HepG2 (cell line): Measurements from ENCODE around the gene FLACC1. TPM values are rescaled to one million over a fixed set of nuclear protein-coding genes. Genes with fewer than 3 reads are reported as not detected.

ENCODE experiments used
- ARID4A ChIP-seq: sonication (generic); formaldehyde crosslinking; IDR thresholded peaks from 2 replicates; pipeline ENCODE4 v1.5.0; 2020; ENCODE audit warnings: mild to moderate bottlenecking, missing genetic modification reagents, borderline replicate concordance
- ARNT2 ChIP-seq: sonication (generic); formaldehyde crosslinking; IDR thresholded peaks from 2 replicates; pipeline ENCODE4 v1.8.0; 2022; ENCODE audit warnings: mild to moderate bottlenecking, low read depth, missing genetic modification reagents, moderate library complexity
- CCAR2 ChIP-seq: fragments of 200-400 bp; formaldehyde crosslinking; optimal IDR thresholded peaks from 2 replicates; pipeline ENCODE3; 2018; ENCODE audit warnings: low read depth, mild to moderate bottlenecking, low read length, moderate library complexity
- CEBPB ChIP-seq: IDR thresholded peaks from 2 replicates; pipeline ENCODE4 v1.6.1; 2011; ENCODE audit warnings: low read depth, low read length, improper control_type of control experiment, borderline replicate concordance
- ELF3 ChIP-seq: IDR thresholded peaks from 2 replicates; pipeline ENCODE4 v1.6.1; 2016; ENCODE audit warnings: missing genetic modification reagents, missing compliant biosample characterization
- FOSL1 ChIP-seq: sonication (generic); formaldehyde crosslinking; IDR thresholded peaks from 2 replicates; pipeline ENCODE4 v1.9.0; 2021; ENCODE audit warnings: missing genetic modification reagents, borderline replicate concordance
- FOXK1 ChIP-seq: sonication (generic); formaldehyde crosslinking; IDR thresholded peaks from 2 replicates; pipeline ENCODE4 v1.4.0; 2020; ENCODE audit warnings: low read depth, missing genetic modification reagents, borderline replicate concordance
- GABPA ChIP-seq, 2 experiments: IDR thresholded peaks; 2 replicates each; pipeline ENCODE4 v1.6.1; 2011 to 2016; ENCODE audit warnings: low read depth in 2 of 2, low read length in 1 of 2, missing biosample characterization in 1 of 2, missing genetic modification characterization in 1 of 2
- HDAC2 ChIP-seq: sonication (generic); formaldehyde crosslinking; IDR thresholded peaks from 2 replicates; pipeline ENCODE4 v1.4.0; 2020; ENCODE audit warnings: missing genetic modification reagents
- HMG20B ChIP-seq: conservative IDR thresholded peaks from 2 replicates; pipeline ENCODE4 v1.6.1; 2016; ENCODE audit warnings: missing genetic modification reagents, missing compliant biosample characterization
- HNF4A ChIP-seq: sonication (generic); formaldehyde crosslinking; IDR thresholded peaks from 2 replicates; pipeline ENCODE4 v1.4.0; 2020; ENCODE audit warnings: missing genetic modification reagents
- NR2C2 ChIP-seq: sonication (generic); formaldehyde crosslinking; IDR thresholded peaks from 2 replicates; pipeline ENCODE4 v1.4.0; 2020; ENCODE audit warnings: missing genetic modification reagents, mild to moderate bottlenecking, moderate library complexity, borderline replicate concordance
- NR3C1 ChIP-seq: sonication (generic); formaldehyde crosslinking; IDR thresholded peaks from 2 replicates; pipeline ENCODE4 v1.4.0; 2020; ENCODE audit warnings: missing genetic modification reagents
- POLR2A ChIP-seq, 2 experiments: IDR thresholded peaks; 2 replicates each; pipeline ENCODE4 v1.6.1; 2011; ENCODE audit warnings: low read depth in 2 of 2, low read length in 2 of 2, mild to moderate bottlenecking in 1 of 2, moderate library complexity in 1 of 2; ENCODE audit not compliant: insufficient read depth in 1 of 2
- SMAD9 ChIP-seq: sonication (generic); formaldehyde crosslinking; IDR thresholded peaks from 2 replicates; pipeline ENCODE4 v1.5.1; 2020; ENCODE audit warnings: mild to moderate bottlenecking, missing genetic modification reagents
- SOX6 ChIP-seq, 2 experiments: fragments of 450-650 bp in 1 of 2; sonication (generic) in 1 of 2; formaldehyde crosslinking in 1 of 2; IDR thresholded peaks; 2 replicates each; pipeline versions ENCODE4 v1.4.0 to v1.6.1; 2017 to 2020; ENCODE audit warnings: antibody characterized with exemption in 1 of 2, mild to moderate bottlenecking in 1 of 2, missing genetic modification reagents in 1 of 2
- ZBTB1 ChIP-seq: sonication (generic); formaldehyde crosslinking; IDR thresholded peaks from 2 replicates; pipeline ENCODE4 v1.4.0; 2020; ENCODE audit warnings: missing genetic modification reagents, borderline replicate concordance
- ZBTB37 ChIP-seq: sonication (generic); formaldehyde crosslinking; IDR thresholded peaks from 2 replicates; pipeline ENCODE4 v1.4.0; 2020; ENCODE audit warnings: mild to moderate bottlenecking, missing genetic modification reagents
- ZFY ChIP-seq: sonication (generic); formaldehyde crosslinking; IDR thresholded peaks from 2 replicates; pipeline ENCODE4 v1.4.0; 2020; ENCODE audit warnings: missing genetic modification reagents
- ZMYM4 ChIP-seq: sonication (generic); formaldehyde crosslinking; IDR thresholded peaks from 2 replicates; pipeline ENCODE4 v1.8.1; 2023; ENCODE audit warnings: mild to moderate bottlenecking, missing genetic modification reagents
- ZNF292 ChIP-seq: sonication (generic); formaldehyde crosslinking; IDR thresholded peaks from 2 replicates; pipeline ENCODE4 v1.8.1; 2022; ENCODE audit warnings: mild to moderate bottlenecking, low read depth, missing genetic modification reagents, borderline replicate concordance
- ZNF317 ChIP-seq: sonication (generic); formaldehyde crosslinking; IDR thresholded peaks from 2 replicates; pipeline ENCODE4 v1.5.0; 2020; ENCODE audit warnings: mild to moderate bottlenecking, missing genetic modification reagents
- ZNF572 ChIP-seq: sonication (generic); formaldehyde crosslinking; IDR thresholded peaks from 2 replicates; pipeline ENCODE4 v1.5.1; 2020; ENCODE audit warnings: mild to moderate bottlenecking, missing genetic modification reagents
- ZNF660 ChIP-seq: sonication (generic); formaldehyde crosslinking; IDR thresholded peaks from 2 replicates; pipeline ENCODE4 v1.5.1; 2020; ENCODE audit warnings: mild to moderate bottlenecking, low read depth, missing genetic modification reagents, borderline replicate concordance
- ZNF781 ChIP-seq: sonication (generic); formaldehyde crosslinking; IDR thresholded peaks from 2 replicates; pipeline ENCODE4 v1.5.1; 2020; ENCODE audit warnings: borderline replicate concordance, mild to moderate bottlenecking, missing genetic modification reagents; ENCODE audit errors: not compliant biosample characterization
- ZNF839 ChIP-seq: sonication (generic); formaldehyde crosslinking; IDR thresholded peaks from 2 replicates; pipeline ENCODE4 v1.4.0; 2020; ENCODE audit warnings: missing genetic modification reagents, mild to moderate bottlenecking, borderline replicate concordance
- polyA plus RNA-seq, 8 experiments: library from polyadenylated mRNA; depleted of rRNA in 3 of 8; stranded (reverse) in 7 of 8; unstranded in 1 of 8; fragments of >200 nt; fragmentation: Illumina TruSeq in 4 of 8; extraction: Trizol in 4 of 8; gene quantifications; 2 replicates each; pipeline versions ENCODE4 v1.2.1 to v1.2.3, GENCODE V29; 2011 to 2016; ENCODE audit warnings: low read depth in 4 of 8, missing spikeins in 1 of 8, mixed read lengths in 1 of 8; ENCODE audit not compliant: insufficient read depth in 1 of 8
- total RNA-seq, 5 experiments: library from RNA; depleted of rRNA; stranded (reverse); fragments of >200 nt; fragmentation: Illumina TruSeq; extraction: Trizol; gene quantifications; 2 replicates each; pipeline ENCODE4 v1.2.3, GENCODE V29; 2016; ENCODE audit warnings: low read depth in 1 of 5

Gene FLACC1
- total and polyA plus RNA-seq, 2 of the 13 experiments (the other 11 are each of a cell fraction or from before 2014, with no cell fraction given), result 0.35 to 0.59 TPM

- TF ChIP-seq ZNF317 (peak; percentile 48; the same call in 1 of the 2 replicates), ZFY (CRISPR knock-in tag) (peak; percentile 71), FOSL1 (CRISPR knock-in tag) (peak; percentile 41; the same call in 1 of the 2 replicates), GABPA (IDR thresholded peaks at IDR 0.05; ENCODE audit: low read depth, low read length) (peak; percentile 25; the same call in 1 of the 2 replicates), GABPA (CRISPR knock-in tag; IDR thresholded peaks at IDR 0.05; ENCODE audit: low read depth) (peak; percentile 88), POLR2A (IDR thresholded peaks at IDR 0.05; ENCODE audit: insufficient read depth in 1 of 2, low read depth in 2 of 2, low read length in 2 of 2) (peak in 1 of 2 experiments; percentile 25; a peak in 1 of 4 replicates), ZBTB37 (CRISPR knock-in tag) (no peak), HNF4A (peak; percentile 34; the same call in 1 of the 2 replicates), HMG20B (CRISPR knock-in tag) (no peak), ELF3 (CRISPR knock-in tag) (peak; percentile 93), NR2C2 (CRISPR knock-in tag) (0 out of 2 replicates have a peak, but pooled peaks have one; percentile 25), ZNF781 (CRISPR knock-in tag) (peak; percentile 74), ARID4A (CRISPR knock-in tag) (peak; percentile 39; the same call in 1 of the 2 replicates), CEBPB (peak; percentile 77; the same call in 1 of the 2 replicates), HDAC2 (CRISPR knock-in tag) (peak; percentile 25; the same call in 1 of the 2 replicates), CCAR2 (peak; percentile 17), NR3C1 (CRISPR knock-in tag) (no peak), ZNF292 (peak; percentile 54; the same call in 1 of the 2 replicates), ZNF839 (CRISPR knock-in tag) (no peak), ZNF572 (CRISPR knock-in tag) (peak; percentile 84; the same call in 1 of the 2 replicates), ZMYM4 (peak; percentile 82), FOXK1 (CRISPR knock-in tag) (peak; percentile 34; the same call in 1 of the 2 replicates), ZBTB1 (CRISPR knock-in tag) (no peak), ZNF660 (no peak), SMAD9 (no peak), ARNT2 (no peak; the same call in 1 of the 2 replicates), SOX6 (IDR thresholded peaks at IDR 0.05) (no peak), SOX6 (CRISPR knock-in tag; IDR thresholded peaks at IDR 0.05) (peak; percentile 49; the same call in 1 of the 2 replicates)
These were observed 96.8 kb downstream of the FLACC1 start, which contains the start of gene CASP8 (continued) for GRCh38 chr2:201260302-201260800.
